A673 (cell line): Measurements from ENCODE around the gene MBD3L5.

ENCODE experiments used
- CTCF ChIP-seq: fragments of 300-800, 200-600 bp; sonication (generic); conservative IDR thresholded peaks from 2 replicates; pipeline ENCODE4 v1.5.1; 2017; ENCODE audit warnings: low read depth, mild to moderate bottlenecking, antibody characterized with exemption, low read length, moderate library complexity, mixed read lengths
- EZH2 ChIP-seq: fragments of 200-600 bp; sonication (generic); IDR thresholded peaks from 2 replicates; pipeline ENCODE4 v1.6.1; 2017; ENCODE audit warnings: borderline replicate concordance, low read depth, mild to moderate bottlenecking, mixed read lengths, antibody characterized with exemption, low read length; ENCODE audit not compliant: poor library complexity, severe bottlenecking

- TF ChIP-seq CTCF = no peak
- no peak for TF ChIP-seq EZH2
Observed at GRCh38 chr19:7074705-7075282, 44.4 kb downstream of the MBD3L5 start.
